GM21786 (cell line): ENCODE results near the gene RPN1.
"Not testable (repeated sequence)": the region's sequence is repeated elsewhere in the genome, so short reads cannot be mapped to it uniquely, and the experiment has no call there.

Source experiments
- ATAC-seq: cut with Tn5 transposase; IDR thresholded peaks from one replicate; pipeline ENCODE4 v1.9.1; 2021; ENCODE audit not compliant: unreplicated experiment

RPN1 gene

DNA sequence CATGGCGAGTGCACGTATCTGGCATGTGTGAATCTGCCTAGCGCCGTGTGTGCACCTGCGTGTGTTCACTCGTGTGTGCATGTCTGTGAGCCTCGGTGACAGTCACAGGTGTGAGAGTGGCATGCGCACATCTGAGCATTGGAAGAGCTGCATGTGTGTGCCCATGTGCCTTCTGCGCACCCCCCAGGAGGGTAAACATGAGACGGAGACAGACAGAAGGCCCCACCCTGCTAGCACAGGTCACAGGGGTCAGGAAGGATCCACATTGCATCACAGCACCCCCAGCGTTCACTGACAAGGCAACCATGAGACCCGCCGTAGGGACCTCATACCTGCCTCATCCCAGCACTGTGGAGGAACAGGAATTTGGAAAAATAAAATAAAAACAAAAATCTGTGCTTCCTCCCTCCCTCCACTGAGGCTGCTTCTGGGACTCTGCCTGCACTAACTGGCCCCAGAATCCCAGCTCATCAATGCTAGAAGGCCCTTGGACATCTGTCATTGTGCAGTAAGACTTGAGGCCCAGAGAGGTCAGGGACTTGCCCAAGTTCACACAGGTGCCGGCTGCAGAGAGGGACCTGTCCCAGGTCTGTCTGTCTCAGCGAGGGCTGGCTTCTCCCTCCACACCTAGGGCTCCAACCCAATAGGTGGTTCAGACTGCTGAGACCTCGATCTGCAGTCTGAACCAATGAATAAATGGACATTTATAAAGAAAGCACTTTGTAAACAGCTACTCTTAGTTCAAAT is 37.4 kb downstream of the RPN1 start:
- ATAC-seq: no peak

GRCh38 chr3:128610451-128611070 is 40.1 kb downstream of the RPN1 start:
- ATAC-seq: no peak

DNA sequence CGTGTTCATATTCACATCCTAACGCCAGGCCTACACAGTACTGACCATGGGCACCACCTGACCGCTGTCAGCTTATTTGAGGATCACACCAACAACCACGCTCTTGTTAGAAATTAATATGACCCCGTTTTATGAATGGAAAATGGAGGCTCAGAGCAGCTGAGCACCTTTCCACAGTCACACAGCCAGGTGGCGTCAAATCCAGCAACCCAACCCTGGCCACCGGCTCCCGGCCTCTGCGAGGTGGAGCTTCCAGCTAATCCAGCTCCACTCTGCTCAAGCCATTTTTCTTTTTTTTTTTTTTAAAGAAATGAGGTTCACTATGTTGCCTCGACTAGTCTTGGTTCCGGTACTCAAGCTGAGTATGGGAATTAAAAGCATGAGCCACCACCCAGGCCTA is 41.3 kb downstream of the RPN1 start:
- ATAC-seq: no peak

GRCh38 chr3:128607710-128608048 is 42.9 kb downstream of the RPN1 start:
- no peak for ATAC-seq

- no peak for ATAC-seq
These were observed 44.5 kb downstream of the RPN1 start for GRCh38 chr3:128606094-128606493.

DNA sequence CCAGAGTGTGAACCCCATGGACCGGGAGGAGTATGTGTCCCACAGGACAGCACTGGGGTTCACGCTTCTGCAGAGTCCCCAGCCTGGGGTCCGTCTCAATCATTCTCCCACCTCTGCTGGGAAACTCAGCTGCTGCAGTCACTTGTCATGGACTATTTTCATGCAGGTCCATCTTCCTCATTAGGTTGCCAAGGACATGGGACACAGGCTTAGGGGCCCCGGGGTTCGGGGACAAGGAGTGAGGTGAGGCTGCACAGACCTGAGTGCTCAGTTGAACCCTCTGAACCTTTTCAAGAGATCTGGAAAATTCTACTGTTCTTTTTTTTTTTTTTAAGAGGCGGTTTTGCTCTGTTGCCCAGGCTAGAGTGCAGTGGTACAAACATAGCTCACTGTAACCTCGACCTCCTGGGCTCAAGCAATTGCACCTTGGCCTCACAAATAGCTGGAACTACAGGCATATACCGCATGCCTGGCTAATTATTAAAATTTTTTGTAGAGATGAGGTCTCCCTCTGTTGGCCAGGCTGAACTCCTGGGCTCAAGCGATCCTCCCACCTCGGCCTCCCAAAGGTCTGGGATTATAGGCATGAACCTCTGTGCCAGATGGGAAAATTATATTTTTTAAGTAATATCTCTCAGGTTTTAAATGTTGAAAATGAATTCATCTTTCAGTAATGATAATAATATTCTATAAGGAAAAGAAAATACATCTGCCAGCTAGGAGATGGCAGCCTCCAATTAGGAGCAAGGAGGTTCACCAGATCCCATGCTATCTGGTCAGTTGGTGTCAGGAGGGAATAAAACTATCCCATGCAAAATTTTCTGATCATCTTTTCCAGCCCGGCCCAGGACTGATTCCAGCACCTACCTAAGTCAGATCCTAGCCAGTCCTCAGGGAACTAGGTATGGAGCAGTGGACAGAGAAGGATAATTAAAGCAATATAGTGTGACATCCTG is 45.2 kb downstream of the RPN1 start:
- ATAC-seq: no peak

DNA sequence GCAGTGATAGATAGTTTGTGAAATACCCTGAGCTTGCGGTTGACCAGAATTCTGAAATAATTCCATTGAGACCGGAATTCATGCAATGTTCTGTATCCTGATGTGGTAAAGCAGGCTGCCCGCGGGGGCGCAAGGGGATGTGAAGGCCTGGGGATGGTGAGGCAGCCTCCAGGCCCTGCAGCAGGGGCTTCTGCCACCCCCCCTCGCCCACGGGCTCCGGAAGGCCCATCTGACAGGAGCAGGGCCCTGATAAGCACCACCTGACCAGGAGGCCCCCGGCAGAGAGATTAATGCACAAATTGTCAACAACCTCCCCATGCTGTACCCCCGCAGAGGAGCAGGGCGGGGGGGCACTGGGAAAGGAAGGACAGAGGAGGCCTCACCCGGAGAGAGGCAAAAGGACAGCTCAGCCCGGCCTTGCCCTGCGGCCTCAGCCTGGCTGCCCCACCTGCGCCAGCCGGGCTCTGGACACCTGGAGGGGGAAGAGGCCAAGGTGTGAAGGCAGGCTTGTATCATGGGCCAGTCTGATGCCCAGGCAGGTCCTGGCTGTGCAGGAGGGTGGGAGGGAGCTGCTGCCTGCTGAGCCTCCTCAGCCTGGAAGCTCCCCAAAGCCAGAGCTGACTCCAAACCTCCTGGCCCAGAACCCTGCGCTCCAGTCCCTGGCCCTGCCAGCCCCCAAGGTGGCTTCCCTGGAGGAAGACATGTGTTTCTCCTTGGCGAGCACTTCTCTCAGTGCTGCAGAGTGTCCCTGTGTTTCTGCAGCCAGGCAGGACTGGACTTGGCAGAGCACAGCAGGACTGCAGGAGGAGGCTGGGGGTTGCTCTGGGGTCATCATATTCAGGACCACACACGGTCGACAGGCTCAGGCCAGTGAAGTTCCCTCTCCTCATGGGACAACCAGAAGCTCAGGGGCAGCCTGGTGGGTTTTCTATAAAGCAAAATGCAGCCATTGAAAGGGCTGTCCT is 46.5 kb downstream of the RPN1 start:
- ATAC-seq: no peak

DNA sequence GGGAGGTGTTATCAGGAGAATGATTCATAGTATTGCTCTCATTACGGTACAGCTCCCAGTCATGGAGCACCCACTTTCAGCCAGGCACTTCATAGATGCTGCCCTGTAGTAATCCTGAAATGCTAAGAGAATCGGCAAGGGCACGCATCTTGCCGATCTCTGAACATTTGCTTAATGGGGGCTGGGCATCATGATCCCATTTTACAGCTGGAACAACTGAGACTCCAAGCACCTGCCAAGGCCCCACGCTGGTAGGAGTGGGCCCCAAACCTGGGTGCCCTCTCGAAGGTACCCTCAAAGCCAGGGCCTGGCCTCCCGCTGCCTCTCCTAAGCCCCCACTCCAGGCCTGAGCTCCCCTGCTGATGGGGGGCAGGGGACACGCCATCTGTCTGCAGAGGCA is 47.3 kb downstream of the RPN1 start:
- no peak for ATAC-seq

DNA sequence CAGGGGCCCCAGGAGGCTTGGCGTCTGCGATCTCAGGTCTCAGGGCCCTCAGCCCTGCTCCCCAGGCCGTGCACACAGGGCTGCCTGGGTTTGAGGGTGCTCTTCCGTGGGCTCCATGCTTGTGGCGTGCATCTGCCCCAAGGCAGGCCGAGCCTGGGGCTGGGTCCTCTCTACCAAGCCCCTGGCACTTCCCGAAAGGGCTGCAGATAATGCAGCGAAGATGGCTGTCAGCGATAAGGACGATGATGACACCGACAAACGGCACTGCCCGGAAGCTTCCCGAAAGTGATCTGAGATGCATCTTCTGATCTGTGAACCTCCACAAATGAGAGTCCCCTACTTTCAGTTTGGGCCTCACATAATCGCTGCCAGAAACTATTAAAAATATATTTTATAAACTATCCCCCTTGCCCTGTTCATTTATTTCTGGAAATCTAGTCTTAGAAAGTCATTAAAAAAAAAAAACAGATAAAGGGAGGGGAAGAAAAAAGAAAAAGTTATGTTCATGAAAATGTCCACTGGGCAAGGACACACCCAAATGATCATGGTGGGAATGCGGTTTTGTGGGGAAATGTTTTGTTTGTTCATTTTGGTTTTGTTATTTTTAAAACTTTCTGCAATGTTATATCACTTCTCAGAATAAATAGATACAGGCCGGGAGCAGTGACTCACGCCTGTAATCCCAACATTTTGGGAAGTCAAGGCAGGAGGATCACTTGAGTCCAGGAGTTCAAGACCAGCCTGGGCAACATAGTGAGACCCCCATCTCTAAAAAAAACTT is 51.5 kb downstream of the RPN1 start:
- no peak for ATAC-seq

- no peak for ATAC-seq
These were observed 52.7 kb downstream of the RPN1 start for GRCh38 chr3:128597900-128598299.

DNA sequence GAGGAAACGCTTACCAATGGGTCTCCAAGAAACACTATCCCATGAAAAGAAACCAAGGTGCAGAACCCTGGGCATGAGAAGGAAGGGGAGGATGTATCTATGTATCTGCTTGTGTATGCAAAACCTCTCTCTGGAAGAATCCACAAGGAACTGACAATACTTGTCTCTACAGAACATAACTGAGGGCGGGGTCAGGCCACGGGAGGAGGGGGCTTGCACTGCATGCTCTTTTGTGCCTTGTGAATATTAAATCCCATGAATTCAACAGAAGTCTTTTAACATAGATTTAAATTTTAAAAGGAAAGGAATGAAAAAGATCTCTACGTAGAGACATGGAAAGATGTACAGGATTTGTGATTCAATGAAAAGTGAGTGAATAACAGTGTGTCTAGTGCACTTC is 57.8 kb downstream of the RPN1 start:
- no peak for ATAC-seq

- no peak for ATAC-seq
These were observed 58.7 kb downstream of the RPN1 start for GRCh38 chr3:128591738-128592426.

DNA sequence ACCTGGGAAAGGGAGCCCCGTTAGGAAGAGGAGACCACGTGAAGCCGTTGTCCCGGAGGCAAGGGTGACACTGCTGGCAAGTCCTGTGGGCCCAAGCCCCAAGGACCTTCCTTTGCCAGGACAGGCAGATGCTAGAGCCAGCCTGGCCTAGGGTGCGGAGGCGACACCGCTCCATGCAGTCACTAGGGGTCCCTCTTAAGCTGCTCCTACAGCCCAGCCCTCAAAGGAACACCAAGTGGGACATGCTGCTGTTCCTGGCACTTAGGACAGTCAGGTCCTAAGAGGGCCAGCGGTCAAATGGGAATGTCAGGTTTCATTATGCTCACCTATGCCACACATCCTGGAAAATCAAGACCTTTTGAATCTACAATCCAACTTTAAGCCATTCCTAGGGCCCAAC is 59.7 kb downstream of the RPN1 start:
- ATAC-seq: no peak

DNA sequence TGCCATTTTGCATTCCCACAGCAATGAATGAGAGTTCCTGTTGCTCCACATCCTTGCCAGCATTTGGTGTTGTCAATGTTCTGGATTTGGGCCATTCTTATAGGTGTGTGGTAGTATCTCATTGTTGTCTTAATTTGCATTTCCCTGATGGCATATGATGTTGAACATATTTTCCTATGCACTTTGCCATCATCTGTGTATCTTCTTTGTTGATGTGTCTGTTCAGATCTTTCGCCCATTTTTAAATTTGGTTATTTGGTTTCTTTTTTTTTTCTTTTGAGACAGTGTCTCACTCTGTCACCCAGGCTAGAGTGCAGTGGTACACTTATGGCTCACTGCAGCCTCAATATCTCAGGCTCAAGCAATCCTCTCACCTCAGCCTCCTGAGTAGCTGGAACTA is 60.6 kb downstream of the RPN1 start:
- ATAC-seq: not testable (repeated sequence)

- ATAC-seq: no peak
These were observed 62.5 kb downstream of the RPN1 start for GRCh38 chr3:128588147-128588546.

- no peak for ATAC-seq
These were observed 63.2 kb downstream of the RPN1 start for GRCh38 chr3:128587391-128587790.

GRCh38 chr3:128586932-128587331 is 63.7 kb downstream of the RPN1 start:
- not testable (repeated sequence) for ATAC-seq

DNA sequence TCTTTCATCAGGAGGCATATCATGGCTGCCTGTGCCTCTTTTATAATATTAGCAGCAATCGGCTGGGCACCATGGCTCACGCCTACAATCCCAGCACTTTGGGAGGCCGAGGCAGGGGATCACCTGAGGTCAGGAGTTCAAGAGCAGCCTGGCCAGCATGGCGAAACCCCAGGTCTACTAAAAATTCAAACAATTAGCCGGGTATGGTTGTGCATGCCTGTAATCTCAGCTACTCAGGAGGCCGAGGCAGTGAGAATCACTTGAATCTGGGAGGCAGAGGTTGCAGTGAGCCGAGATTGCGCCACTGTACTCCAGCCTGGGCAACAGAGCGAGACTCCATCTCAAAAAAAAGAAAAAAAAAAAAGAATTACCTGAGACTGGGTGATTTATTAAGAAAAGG is 64.2 kb downstream of the RPN1 start:
- not testable (repeated sequence) for ATAC-seq

DNA sequence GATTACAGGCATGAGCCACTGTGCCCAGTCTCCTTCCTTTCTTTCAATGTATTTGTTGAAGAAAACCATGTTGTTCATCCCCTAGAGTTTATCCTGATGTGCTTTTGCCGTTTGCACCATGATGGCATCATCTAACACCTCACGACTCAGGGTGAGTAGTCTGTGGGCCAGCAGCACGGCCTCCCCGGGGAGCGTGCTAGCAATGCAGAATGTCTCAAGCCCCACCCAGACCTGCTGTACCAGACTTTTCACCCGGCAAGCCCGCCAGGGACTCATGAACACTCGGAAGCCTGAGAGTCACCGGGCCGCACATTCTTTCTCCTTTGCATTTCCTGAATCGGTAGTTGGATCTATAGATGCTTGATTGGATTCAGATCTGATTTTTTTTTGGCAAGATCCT is 64.6 kb downstream of the RPN1 start:
- ATAC-seq: no peak
